IPS-NIHi11 (cell line): Measurements from ENCODE around the gene SLC23A2.
A peak's percentile ranks its signal among the peaks of the same experiment; 100 is the strongest.
"Not testable (repeated sequence)": the region's sequence is repeated elsewhere in the genome, so short reads cannot be mapped to it uniquely, and the experiment has no call there.

Source experiments
- DNase-seq: peaks from one replicate; pipeline ENCODE4 v3.0.0; 2012; ENCODE audit warnings: mixed read lengths, low spot score

The SLC23A2 gene

DNA sequence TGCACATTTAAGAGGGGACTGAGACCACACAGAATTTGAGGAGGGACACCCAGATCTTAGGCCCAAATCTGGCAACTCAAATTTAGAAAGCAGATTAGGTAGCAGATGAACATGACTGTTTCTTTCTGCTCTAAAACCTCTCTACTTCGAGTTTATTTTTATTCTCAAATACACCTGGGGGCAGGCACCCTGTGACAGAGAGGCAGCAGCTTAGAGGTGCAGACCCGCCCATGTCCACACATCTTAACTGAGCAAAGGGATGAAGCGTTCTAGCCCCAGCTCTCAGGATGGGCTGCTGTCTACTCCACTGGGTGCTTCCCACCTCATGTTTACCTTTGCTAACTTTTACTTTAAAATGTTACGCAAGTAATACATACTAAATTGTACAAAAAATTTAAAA, 125.0 kb downstream of the SLC23A2 start:
- no peak for DNase-seq

GRCh38 chr20:4875578-4876067, 125.7 kb downstream of the SLC23A2 start:
- DNase-seq, result peak; percentile 14

DNA sequence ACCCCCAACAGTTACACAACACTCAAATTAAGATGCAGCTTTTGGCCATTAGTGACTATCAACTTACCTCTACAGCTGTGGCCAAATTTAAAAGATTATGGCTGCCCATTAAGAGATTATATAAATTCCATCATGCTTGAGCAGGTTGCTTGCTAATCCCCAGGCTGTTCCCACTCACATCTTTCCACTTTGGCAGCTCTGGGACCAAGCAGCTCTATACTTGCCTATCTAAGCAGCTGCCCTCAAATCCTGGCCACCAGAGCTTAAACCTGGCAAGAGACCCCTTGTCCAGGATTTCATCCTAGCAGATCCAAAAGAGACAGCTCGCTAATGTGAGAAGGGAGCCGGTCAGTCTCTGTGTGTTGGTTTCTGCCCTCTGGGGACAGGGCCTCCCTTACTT, 127.9 kb downstream of the SLC23A2 start:
- no peak for DNase-seq

DNA sequence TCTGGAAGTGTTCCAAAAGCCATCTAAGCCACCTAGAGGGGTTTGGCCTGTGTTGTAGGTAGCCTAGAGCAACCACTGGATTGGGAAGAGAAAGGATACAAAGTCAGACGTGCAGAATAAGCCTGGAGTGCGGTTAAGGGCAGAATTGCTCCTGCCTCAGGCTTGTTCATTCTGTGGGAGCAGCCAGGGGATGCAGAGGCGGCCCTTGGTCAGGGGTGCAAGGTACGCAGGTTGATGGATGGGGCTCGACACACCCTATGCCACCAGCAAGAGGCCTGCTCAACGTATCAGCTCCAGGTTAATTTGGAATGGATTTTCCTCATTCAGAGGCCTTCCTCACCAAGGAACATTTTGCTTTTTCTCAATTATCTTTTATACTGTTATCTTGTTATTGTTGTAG, 129.8 kb downstream of the SLC23A2 start:
- DNase-seq, result no peak

- no peak for DNase-seq
These were observed 130.4 kb downstream of the SLC23A2 start for GRCh38 chr20:4870906-4871305.

GRCh38 chr20:4869290-4870193, 131.8 kb downstream of the SLC23A2 start:
- DNase-seq, result no peak

DNA sequence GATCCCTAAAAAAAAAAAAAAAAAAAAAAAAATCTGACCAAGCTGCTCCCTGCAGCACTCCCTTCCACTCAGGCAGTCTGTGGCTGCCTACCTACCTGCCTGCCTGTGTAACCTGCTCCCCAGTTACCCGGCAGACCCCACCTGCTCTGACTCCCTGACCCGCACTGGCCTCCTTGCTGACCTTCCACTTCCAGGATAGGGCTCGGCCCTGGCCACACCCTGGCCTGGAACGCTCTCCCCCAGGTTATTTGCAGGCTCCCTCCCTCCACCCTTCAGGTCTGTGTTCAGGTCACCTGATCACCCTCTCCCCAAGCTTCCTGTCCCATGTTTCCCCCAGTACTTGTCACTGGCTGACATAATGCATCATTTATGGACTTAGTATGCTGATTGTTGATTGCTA, 134.3 kb downstream of the SLC23A2 start:
- DNase-seq, result no peak

- DNase-seq, result no peak
These were observed 134.9 kb downstream of the SLC23A2 start for GRCh38 chr20:4866429-4866828.

- no peak for DNase-seq
These were observed 137.0 kb downstream of the SLC23A2 start for GRCh38 chr20:4864311-4864752.

- no peak for DNase-seq
These were observed 138.6 kb downstream of the SLC23A2 start for GRCh38 chr20:4862661-4863060.

DNA sequence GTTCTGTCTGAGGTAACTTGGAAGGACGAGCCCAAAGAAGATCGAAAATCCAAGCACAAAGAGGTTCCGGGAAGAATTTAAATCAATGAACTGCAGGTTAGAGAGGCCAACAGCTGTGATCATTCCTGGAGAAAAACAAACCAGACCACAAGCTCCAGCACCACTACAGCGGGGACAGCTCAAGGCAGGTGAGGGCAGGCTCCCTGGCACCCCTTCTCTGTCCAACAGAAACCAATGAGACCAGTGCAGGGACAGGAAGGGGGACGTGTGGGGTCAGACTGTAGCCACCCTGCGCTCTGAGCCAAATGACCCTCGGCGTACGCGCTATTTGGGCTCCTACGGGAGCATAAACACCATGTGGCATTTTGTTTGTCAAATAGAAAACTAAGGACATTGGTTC, 139.3 kb downstream of the SLC23A2 start:
- no peak for DNase-seq

DNA sequence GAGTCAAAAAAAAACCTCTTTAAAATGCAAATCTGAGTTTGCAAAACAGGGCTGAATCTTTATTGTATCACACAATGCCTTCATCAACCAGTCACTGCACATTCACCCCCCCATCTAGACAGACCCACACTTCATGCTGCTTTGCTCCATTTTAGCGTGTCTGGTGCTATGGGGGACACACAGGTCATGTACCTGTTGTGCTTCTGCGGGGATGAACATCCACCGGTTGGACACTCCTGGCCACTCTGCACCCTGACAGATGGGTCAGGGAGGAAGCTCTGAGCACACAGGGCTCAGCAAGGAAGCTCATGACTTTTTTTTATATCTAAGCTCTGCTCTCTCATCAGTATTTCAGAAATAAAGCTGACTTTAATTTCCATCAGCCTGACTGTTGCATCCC, 143.3 kb downstream of the SLC23A2 start:
- no peak for DNase-seq

DNA sequence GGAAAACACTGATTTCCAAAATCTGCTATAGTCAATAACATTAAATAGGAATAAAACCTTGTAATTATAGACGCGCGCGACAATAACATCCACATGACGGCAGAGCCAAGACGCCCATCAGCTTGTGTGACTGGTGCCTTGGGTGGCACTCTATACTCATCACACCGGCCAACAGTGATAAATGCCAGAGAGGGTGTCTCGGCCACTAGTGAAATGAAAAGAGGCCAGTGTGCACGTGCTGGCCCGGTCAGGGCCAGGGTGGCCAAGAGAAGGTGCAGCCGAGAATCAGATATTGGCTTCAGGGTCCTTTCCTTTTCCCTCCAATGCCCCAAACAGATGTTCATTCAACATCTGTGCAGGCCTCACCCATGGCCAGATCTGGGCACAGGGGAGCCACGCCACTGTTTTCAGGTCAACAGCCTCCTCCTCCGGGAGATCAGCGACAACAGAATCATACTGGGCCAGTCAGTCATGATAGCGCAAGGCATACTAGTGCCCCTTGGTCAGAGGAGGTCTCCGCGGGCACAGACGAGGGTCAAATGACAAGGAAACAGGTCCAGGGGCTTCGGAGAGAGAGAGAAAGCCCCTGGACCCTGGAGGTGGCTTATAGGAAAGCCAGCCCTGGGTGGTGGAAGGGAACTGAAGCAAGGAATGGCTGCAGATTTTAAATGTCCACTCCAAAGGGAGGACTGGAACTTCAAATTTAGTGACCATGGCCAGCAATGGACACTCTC, 145.1 kb downstream of the SLC23A2 start:
- DNase-seq, result no peak

- DNase-seq, result no peak
These were observed 145.8 kb downstream of the SLC23A2 start for GRCh38 chr20:4855555-4855954.

GRCh38 chr20:4855097-4855496, 146.2 kb downstream of the SLC23A2 start:
- DNase-seq, result no peak

- no peak for DNase-seq
These were observed 146.8 kb downstream of the SLC23A2 start for GRCh38 chr20:4854561-4854901.

- DNase-seq, result no peak
These were observed 147.4 kb downstream of the SLC23A2 start for GRCh38 chr20:4853757-4854560.

DNA sequence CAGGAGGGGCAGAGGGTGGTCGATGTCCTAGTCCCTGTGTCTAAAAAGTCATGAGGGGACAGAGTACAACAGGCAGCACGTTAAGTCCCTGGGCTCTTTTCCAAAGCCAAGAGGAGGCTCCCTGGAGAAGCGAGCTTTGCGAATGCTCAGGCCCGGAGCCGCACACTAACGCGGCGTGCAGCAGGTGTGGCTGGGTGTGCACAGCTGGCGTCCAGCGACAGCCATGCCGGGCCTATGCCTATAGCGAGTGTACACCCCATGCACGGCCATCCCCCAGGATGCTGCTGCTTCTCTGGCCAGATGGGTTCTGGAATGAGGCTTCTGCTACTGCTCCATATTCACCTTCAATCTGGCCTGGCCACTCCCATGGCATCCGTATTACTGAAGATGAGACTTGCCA, 148.3 kb downstream of the SLC23A2 start:
- DNase-seq, result no peak

GRCh38 chr20:4850960-4851359, 150.3 kb downstream of the SLC23A2 start:
- no peak for DNase-seq

GRCh38 chr20:4848829-4849228, 152.5 kb downstream of the SLC23A2 start:
- not testable (repeated sequence) for DNase-seq

GRCh38 chr20:4848041-4848440, 153.3 kb downstream of the SLC23A2 start:
- no peak for DNase-seq

- DNase-seq, result no peak
These were observed 154.5 kb downstream of the SLC23A2 start for GRCh38 chr20:4846821-4847220.
